PFSK-1 (cell line): ENCODE results near the gene PLIN4.

Experiments
- POLR2AphosphoS5 ChIP-seq: IDR thresholded peaks from 2 replicates; pipeline ENCODE4 v1.6.1; 2012; ENCODE audit warnings: low read depth, mild to moderate bottlenecking, control low read depth, low read length, moderate library complexity
- REST ChIP-seq, 2 experiments: IDR thresholded peaks; 2 replicates each; pipeline versions ENCODE4 v1.6.1 to v1.8.0; 2011 to 2012; ENCODE audit warnings: low read depth in 2 of 2, low read length in 2 of 2, control low read depth in 1 of 2, inconsistent platforms in 1 of 2, mild to moderate bottlenecking in 1 of 2, moderate library complexity in 1 of 2; ENCODE audit not compliant: insufficient read depth in 1 of 2

GRCh38 chr19:4452230-4452990, 65.9 kb downstream of the PLIN4 start:
- TF ChIP-seq POLR2AphosphoS5 (no peak), REST (IDR thresholded peaks at IDR 0.05; ENCODE audit: insufficient read depth in 1 of 2, low read depth in 2 of 2, low read length in 2 of 2) (no peak)
